Central memory CD4-positive, alpha-beta T cell (primary cell): Measurements from ENCODE around the gene TBC1D17.
A peak's percentile ranks its signal among the peaks of the same experiment; 100 is the strongest.
"Not testable (repeated sequence)": the region's sequence is repeated elsewhere in the genome, so short reads cannot be mapped to it uniquely, and the experiment has no call there.

Source experiments
- DNase-seq: peaks from one replicate; pipeline ENCODE4 v3.0.0; 2022

The TBC1D17 gene

DNA sequence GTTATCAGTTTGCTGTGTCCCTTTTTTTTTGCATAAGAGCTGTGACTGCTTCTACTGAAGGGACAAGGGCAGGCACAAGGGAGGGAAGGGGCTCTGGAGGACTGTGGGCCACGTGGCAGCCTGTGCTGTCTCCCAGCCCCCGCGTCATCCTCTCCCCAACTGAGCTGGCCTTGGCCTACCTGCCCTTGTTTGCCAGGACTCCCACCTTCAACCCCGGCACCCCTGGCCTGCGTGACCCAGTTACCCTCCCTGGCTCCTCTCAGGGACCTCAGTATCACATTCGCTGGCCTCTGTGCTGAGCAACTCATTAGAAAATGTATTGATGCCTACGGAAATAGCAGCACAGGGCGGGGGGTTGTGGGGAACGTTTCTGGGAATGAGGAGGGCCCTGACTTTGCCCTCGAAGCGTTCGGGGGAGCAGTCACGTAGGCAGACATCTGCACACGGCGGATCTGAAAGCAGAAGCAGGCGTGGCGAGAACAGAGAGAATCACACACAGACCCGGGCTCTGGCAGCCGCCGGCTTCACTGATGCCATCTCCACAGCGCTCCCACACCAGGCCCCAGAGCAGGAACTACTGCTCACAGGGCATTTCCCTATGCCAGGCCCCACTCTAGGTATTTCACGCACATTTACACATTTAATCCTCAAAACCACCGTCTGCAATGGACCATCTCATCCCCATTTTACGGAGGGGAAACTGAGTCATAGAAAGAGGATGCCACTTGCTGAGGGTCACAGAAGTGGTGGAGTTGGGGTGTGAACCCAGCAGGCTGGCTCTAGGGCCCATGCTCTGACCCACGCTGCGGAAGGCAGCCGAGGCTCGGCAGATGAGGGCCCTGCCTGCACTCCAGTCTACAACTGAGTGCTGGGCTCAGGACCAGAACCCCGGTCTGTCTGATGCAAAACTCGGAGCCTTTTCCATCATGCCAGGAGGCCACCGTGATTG is 45.8 kb downstream of the TBC1D17 start:
- DNase-seq: no peak

DNA sequence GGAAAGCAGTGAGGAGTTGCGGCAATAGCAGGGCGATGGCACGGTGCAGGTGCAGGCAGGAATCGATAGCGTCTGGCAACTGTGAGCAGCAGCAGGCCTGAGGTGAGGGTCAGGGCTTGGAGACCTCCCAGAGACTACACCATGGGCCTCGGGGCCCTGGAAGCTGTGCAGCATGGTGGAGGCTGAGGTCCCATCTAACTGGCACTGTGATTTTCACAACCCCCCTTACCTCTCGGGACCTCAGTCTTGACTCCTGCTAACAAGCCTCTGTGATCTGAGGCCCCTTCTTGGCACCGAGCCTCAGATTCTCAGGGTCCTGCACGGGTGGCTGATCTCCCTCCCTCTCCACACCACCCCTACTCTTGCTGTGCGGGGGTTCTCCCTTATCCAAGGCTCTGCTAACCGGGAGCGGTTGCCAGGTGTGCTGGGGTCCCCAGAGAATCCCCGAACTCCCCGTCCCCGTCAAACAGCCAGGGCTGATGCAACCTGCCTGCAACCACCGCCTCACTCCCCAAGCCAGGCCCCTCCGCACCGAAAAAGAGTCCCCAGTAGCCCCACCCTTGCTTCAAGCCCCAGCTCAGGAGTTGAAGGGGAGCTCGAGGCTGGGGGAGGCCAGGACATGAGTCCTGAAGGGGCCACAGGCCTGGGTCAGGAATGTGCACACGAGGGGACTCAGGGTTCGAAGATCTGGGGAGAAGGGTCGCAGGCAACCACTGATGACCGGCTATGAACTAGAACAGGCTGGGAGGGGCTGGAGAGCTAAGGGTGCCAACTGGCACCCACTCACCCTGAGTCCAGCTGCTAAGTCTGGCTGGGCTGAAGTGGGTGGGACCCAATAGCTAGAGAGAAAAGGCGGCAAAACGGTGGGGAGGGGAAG is 46.7 kb downstream of the TBC1D17 start:
- no peak for DNase-seq

DNA sequence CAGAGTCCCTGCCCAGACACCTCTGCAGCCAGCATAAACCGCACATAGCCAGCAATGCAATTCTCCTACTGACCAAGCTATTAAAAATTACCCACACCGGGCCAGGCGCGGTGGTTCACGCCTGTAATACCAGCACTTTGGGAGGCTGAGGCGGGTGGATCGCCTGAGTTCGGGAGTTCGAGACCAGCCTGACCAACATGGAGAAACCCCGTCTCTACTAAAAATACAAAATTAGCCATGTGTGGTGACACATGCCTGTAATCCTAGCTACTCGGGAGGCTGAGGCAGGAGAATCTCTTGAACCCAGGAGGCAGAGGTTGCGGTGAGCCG is 47.3 kb downstream of the TBC1D17 start:
- not testable (repeated sequence) for DNase-seq

DNA sequence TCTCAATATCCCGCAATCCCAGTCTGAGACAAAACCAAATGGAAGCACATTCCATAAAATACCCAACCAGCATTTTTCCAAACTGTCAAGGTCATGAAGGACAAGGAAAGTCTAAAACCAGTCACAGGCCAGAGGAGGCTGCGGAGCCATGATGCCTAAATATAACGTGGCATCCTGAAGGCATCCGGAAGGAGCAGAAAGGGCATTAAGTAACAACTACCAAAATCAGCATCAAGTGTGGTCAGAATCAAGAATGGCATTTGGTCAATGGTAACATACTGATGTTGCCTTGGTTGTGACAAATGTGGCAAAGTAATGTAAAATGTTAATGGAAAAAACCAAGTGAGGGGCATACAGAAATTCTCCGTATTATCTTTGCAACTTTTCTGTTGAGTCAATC is 48.0 kb downstream of the TBC1D17 start:
- DNase-seq: no peak

DNA sequence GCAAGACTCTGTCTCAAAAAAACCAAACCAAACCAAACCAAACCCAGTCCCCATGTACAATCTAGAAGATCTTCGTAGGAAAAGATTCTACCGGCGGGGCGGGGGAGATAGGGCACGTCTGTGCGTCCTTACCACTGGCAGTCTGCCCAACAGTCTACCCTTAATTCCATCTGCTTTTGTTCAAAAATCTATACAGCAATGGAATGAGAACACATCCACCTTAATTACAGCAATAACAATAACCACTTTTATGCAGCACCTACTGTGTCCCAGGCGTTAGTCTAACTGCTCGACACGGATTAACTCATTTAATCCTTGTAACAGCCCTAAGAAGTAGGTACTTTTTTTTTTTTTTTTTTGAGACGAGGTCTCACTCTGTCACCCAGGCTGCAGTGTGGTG is 49.0 kb downstream of the TBC1D17 start:
- no peak for DNase-seq

DNA sequence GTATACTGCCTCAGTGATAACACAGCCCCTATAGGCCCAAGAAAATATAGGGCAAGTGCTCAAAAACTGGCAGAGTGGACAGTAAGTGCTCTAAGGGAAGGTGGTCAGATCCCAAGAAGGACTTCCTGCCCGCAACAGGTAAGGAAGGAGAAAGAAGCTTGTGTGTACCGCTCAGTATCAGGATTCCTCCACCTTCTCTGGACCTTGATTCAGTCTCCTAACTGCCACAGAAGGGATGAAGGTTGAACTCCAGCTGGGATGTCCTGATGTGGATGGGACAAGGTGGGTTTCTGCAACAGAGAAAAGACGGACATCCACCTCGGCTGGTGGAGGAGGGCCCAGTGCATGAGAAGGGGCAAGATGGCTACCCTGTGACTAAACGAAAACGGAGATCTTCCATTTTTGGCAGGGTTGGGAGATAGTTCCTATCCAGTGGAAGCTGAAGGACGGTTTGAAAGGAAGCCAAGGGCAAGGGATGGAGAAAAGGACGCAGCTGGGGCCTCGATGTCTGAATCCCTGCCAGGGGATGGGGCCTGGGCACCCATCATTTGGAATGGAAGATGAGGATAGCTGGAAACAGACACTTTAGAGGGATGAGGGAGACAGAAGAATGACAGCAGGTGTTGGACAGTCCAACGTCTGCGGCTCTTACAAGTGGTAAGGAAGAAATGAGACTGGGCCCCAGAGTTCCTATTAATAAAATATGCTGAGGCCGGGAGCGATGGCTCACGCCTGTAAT is 50.2 kb downstream of the TBC1D17 start:
- no peak for DNase-seq

DNA sequence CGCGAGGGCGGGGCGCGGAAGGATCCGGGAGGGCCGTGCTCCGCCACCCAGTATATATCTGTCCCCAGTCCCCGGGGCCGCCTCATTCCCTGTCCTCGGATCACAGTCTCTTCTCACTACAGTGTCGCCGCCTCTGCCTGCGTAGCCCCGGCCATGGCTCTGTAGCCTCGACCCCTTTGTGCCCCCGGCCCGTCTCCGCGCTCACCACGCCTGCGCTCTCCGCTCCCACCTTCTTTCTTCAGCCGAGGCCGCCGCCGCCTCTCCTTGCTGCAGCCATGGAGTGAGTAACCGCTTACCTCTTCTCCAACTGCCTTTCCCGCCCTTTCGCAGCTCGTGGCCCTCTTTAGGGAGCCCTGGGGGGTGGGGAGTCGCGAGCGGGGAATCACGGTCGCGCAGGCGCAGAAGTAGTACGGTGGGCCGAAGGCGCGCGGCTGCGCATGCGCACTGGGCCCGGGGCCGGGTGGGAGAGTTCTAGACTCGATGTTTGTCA is 51.7 kb downstream of the TBC1D17 start, which contains the start of the genes ATF5 and NUP62:
ATF5 (plus strand) TSS at position 85 of the 490 bp plus-strand sequence. CDS start 1,646 bp downstream, outside the sequence.
NUP62 (minus strand) TSS at position 384 of the 490 bp plus-strand sequence. CDS start 19,697 bp downstream, outside the sequence.
- DNase-seq: peak; percentile 89

DNA sequence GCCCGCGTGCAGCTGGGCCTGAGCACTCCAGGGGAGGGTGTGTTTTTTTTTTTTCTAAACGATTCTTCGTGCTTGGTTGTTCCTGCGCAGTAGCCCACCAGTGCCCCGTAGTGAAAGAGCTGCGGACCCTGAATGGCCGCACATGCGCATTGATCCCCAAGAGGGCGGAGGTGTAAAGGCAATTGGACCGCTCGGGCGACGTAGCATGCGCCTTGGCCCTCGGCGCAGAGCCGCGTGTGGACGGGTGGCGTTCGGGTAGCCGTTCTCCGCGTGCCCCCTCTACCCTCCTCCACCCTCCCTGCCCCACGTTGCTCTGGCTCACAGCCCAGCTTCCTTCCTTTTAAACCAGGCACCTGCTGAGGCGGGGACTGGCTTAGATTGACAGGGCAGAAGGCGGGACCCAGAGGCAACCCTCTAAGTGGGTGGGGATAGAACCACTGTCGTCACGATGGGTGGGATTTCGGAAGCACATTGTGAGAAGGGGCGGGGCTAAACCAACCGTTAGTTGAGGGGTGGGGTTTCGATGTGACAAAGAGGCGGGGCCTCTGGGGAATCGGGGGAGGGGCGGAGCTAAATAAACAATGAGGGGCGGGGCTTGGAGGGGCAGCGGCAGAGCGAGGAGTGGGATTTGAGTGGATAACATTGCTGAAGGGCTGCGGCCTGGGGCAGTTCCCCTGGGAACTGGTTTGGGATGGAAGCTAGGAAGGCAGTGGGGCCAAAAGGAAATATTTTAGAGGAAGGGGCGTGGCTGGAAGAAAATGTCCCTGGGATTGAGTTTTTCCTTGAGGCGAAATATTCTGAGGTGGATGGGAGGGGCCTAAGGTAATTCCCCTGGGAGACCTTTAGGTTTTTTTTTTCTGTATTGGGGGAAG is 52.3 kb downstream of the TBC1D17 start:
- DNase-seq: peak; percentile 96

DNA sequence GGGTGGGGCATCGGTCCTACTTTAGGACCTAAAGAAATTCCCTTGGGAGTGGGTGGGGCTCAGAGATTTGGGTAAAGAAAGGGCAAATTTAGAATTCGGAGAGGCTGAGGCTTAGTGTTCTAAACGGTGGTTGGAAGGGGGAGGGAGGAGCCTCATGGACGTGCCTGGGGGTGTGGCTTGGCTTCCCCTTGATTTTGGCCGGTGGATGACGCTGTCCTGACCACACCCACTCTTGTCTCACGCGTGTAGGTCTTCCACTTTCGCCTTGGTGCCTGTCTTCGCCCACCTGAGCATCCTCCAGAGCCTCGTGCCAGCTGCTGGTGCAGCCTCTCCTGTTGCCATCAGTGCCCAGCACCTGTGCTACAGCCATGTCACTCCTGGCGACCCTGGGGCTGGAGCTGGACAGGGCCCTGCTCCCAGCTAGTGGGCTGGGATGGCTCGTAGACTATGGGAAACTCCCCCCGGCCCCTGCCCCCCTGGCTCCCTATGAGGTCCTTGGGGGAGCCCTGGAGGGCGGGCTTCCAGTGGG is 53.0 kb downstream of the TBC1D17 start:
- DNase-seq: no peak

DNA sequence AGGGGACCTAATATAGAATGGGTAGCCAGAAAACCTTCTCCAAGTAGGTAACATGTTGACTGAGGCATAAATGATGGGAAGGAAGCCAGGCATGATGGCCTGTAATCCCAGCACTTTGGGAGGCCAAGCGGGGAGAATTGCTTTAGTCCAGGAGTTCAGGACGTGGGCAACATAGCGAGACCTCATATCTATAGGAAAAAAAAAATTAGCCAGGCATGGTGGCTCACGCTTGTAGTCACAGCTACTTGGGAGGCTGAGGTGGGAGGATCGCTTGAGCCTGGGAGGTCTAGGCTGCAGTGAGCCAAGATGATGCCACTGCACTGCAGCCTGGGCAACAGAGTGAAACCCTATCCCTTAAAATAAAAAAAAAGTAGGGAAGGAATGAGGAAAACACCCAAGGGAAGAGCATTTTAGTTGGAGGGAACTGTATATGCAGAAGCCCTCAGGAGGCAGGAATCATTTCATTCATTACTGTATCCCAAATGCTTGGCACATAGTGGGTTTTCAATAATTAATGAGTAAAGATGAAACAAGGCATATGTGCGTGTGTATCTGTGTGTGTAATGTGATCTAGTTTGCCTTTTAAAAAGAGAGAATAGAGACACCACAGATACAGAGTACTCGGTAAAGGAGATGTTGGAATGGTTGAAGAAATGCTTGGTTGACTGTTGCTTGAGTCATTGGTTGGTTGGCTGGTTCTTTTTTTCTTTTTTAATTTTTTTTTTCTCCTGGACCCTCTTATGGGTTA is 54.0 kb downstream of the TBC1D17 start:
- no peak for DNase-seq

DNA sequence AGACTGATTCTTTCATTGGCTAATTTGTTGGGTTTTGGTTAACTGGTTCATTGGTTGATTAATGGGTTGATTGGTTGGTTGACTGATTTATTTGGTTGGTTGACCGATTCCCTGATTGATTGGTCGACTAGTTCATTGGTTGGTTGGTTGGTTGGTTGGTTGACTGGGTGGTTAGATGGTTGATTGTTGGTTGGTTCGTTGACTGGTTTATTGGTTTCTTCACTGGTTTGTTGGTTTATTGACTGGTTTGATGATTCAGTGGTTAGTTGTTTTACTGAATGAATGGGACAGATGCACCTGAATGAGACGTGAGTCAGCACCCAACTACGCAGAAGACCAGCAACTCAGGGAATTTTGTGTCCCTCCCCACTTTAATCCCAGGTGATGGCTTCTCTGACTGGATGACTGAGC is 54.5 kb downstream of the TBC1D17 start:
- DNase-seq: no peak

DNA sequence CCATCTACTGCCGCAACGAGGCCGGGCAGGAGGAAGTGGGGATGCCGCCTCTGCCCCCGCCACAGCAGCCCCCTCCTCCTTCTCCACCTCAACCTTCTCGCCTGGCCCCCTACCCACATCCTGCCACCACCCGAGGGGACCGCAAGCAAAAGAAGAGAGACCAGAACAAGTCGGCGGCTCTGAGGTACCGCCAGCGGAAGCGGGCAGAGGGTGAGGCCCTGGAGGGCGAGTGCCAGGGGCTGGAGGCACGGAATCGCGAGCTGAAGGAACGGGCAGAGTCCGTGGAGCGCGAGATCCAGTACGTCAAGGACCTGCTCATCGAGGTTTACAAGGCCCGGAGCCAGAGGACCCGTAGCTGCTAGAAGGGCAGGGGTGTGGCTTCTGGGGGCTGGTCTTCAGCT is 55.2 kb downstream of the TBC1D17 start:
- peak; percentile 64 for DNase-seq

DNA sequence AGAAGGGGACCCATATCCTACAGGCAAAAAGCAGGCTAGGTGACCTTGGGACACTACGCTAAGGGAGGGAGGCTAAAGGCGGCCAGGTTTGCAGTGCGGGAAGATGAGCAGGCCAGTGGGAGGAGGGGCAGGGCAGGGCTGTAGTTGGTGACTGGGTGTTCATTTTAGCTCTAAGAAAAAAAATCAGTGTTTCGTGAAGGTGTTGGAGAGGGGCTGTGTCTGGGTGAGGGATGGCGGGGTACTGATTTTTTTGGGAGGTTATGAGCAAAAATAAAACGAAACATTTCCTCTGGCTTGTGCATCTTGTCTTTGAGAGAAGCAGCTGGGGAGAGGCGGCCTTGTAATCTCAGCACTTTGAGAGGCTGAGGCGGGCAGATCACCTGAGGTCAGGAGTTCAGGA is 56.1 kb downstream of the TBC1D17 start:
- no peak for DNase-seq

DNA sequence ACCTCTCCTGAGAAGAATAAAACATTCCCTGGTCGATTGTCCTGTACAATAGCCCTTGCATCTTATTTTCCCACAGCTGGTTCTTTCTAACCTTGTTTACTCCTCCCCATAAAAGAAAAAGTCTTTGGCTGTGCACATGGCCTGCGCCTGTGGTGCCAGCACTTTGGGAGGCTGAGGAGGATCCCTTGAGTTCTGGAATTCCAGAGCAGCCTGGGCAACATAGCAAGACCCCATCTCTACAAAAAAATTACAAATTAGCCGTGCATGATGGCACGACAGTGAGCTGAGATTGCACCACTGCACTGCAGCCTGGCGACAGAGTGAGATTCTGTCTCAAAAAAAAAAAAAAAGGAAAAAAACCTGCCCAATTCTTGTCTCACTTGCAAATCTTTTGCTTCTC is 59.0 kb downstream of the TBC1D17 start:
- DNase-seq: no peak

DNA sequence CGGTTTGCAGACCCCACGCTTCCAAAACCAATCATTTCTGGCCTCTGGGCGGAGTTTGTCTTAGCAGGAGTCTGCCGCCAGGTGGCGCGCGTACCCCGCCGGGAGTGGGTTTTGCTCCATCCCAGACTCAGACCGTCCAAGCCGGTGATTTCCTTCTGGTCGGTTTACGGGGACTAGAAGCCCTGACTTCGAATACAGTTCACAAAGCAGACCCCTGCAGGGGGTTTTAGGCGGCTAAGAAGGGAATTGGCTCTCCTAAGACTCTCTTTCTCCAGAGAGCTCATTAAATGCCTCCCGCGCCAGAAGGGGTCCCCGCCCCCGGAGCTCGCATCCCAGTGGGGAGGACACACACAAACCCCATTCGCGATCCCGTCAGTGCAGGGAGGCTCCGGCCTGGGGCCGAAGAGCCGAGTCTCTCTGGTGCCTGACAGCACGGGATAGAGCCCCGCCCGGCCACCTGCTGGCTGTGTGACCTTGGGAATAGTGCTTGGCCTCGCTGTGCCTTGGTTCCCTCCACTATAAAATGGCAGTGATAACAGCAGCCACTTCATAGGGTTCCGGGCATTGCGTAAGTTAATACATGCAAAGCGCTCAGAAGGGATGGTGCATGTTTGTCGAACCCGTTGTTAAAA is 60.4 kb downstream of the TBC1D17 start:
- DNase-seq: peak; percentile 67
